HG02759 (cell line): Measurements from ENCODE around the gene OSBPL1A.
A peak's percentile ranks its signal among the peaks of the same experiment; 100 is the strongest.

Experiments
- ATAC-seq: cut with Tn5 transposase; IDR thresholded peaks from one replicate; pipeline ENCODE4 v1.9.1; 2021; ENCODE audit warnings: mild to moderate bottlenecking, moderate library complexity; ENCODE audit not compliant: unreplicated experiment

Gene OSBPL1A

GRCh38 chr18:24397694-24398368 is at the start of gene OSBPL1A:
TSS of gene OSBPL1A (minus strand) at chr18:24397824. CDS start at chr18:24377533, 20,291 bp downstream.
- ATAC-seq, result peak; percentile 93

GRCh38 chr18:24446953-24447538 is 49.4 kb upstream of the OSBPL1A start:
- no peak for ATAC-seq

- ATAC-seq, result peak; percentile 62
These were observed 48.8 kb upstream of the OSBPL1A start for GRCh38 chr18:24446453-24446852.

DNA sequence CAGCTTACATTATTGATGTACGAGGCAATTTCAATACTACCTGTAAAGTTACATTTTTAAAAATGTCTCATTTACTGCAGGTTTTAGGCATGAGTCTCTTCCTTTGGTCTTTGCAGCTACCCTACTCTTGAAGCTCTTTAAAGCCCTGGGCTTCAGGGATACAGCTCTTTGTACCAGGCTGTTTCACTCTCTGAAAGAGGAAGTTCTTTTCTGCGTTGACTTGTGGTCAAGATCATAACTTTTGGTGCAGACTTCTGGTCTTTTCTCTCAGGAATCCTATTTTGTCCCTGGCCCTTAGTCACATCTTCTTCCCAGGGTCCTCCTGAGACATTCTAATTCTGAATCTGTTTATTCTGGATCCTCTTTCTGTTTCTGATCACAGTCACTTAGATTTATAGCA is 46.2 kb upstream of the OSBPL1A start:
- peak; percentile 85 for ATAC-seq

GRCh38 chr18:24436939-24437338 is 39.3 kb upstream of the OSBPL1A start:
- ATAC-seq, result no peak

DNA sequence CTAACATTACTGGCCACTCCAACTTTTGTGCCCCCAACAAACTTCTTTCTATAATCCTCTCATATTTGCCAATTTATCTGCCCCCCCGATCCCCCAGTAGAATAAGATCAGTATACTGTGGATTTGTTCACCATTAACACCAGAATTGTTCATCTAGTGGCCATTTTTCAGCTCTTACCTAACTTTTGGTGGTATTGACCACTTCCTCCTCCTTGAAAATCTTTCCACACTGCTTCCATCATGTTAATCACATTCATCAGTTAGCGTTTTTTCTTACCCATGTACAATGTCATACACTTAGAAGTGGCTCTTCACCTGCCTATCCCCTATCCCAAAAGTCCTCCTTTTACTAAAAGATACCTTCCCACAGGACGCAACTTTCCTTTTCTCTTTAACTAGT is 35.0 kb upstream of the OSBPL1A start:
- no peak for ATAC-seq

GRCh38 chr18:24429188-24429587 is 31.6 kb upstream of the OSBPL1A start:
- no peak for ATAC-seq

DNA sequence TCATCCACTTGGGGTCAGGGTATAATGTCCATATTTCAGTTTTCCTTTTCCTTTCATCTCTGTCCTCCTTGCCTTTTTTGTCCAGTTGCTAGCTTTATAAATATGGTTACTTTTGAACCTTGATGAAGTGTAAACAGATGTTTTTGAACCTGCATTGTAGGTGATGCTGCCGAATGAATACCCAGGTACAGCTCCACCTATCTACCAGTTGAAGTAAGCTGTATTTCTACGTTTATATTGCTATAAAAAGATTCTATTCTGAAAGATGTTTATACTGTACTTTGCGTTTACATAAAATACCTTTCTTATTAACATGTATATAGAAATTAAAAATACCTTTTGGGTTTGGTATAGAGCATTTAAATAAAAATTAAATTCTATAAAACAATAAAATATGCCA is 31.1 kb upstream of the OSBPL1A start:
- no peak for ATAC-seq

DNA sequence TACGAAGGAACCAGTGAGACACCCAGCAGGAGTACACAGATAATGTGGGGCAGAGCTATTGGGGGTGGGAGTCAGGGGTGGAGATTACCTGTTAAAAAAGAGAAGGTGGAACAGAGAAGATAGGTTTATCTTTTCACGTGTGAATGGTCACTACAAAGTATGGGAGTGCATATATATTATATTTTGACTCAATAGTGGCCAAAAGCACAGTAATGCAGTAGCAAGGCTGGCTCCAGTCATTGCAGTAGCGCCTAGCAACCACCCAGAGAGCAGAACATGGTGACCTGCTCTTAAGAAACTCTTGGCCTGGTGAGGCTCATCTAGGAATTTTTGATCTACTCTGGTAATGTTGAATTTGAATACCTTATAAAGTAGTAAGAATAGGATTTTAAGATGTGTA is 29.9 kb upstream of the OSBPL1A start:
- no peak for ATAC-seq

- peak; percentile 96 for ATAC-seq
These were observed 29.0 kb upstream of the OSBPL1A start, which contains the start of gene IMPACT for GRCh38 chr18:24426398-24427294. TSS of gene IMPACT (plus strand) at chr18:24426670. CDS start at chr18:24426757, 87 bp downstream.

GRCh38 chr18:24426073-24426397 is 28.4 kb upstream of the OSBPL1A start:
- no peak for ATAC-seq

DNA sequence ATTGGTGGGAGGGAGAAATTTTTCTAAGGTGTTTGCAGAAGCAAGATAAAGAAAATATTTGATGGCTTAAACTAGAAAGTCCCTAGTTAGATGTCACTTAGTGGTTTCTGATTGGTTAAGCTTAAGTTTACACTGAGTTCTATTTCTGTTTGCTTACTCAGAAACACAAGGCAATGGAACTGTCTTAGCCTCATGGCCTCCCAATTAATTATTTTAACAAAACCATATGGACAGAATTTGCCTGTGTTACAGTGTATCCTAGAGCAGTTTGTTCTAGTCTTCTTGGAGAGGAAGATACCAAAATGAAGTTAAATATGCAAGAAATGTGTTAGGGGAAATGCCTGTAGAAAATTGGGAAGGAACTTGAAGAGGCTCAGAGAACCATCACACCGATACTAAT is 24.2 kb upstream of the OSBPL1A start:
- ATAC-seq, result no peak

- no peak for ATAC-seq
These were observed 22.9 kb upstream of the OSBPL1A start for GRCh38 chr18:24420551-24420950.

GRCh38 chr18:24417480-24417879 is 19.9 kb upstream of the OSBPL1A start:
- no peak for ATAC-seq

DNA sequence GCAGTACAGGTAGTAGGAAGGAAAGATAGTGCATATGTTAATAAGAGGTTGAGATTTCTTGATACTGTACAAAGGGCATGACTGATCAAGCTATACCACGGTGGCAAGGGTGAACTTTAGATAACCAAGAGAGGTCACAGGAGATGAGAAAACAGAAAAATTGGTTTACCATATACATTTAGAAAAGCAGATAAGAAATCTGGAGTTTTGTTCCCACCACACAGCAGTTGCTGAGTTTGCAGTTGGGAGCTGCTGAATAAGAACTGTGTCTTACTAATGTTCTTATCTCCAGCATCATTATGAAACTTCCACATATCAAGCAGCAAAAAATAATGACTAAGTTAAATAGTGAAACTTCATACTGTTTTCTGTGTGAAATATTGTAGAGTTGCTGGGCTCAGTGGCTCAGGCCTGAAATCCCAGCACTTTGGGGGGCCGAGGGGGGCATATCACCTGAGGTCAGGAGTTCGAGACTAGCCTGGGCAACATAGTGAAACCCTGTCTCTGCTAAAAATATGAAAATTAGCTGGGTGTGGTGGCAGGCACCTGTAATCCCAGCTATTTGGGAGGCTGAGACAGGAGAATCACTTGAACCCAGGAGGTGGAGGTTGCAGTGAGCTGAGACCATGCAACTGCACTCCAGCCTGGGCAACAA is 16.9 kb upstream of the OSBPL1A start:
- no peak for ATAC-seq

DNA sequence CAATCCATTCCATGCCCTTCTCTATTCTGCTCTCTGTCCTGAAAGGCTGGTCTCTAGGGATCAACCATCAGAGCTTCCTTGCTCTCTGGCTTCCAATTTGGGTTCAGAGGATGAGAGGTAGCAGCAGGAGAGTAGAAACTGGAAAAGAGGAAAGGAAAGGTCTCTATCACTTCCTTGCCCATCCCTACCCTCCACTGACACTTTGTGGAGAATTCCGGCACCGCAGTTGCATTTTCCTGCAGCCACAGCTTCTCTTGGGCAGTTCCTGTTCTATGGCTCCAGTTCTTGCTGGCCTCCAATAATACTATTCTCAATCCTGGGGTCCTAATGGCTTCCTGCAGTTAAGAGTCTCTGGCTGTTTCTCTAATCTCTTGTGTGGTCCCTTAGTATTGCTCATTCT is 15.5 kb upstream of the OSBPL1A start:
- ATAC-seq, result no peak

DNA sequence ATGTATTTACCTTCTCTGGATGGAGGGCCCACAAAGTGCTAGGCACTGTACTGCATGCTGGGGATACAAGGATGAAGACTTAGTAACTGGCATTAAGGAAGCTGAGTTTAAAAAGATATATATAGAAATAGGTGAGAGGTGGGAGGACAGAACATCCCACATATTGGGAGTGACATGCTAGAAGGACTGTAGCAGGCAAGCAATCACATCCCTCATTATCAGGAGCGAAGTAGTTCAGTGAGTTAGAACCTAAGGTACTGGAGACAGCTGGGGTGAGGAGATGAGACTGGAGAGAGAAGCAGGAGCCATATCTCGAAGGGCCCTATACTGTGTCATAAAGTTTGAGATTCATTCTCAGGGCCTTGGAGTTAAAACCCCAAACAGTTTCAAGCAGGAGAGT is 10.9 kb upstream of the OSBPL1A start:
- ATAC-seq, result no peak

DNA sequence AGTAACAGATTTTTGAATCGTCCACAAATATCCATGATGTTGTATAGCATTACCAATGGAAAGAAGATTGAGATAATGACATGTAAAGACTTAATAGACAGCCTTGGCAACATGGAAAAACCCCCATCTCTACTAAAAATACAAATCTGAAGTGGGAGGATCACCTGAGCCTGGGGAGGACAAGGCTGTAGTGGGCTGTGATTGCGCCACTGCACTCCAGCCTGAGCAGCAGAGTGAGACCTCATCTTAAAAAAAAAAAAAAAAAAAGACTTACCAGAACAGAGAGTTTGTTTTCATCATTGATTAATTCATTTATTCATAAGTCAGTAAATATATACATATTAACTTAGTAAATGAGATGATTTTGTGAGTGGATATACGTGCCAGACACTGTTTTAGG is 7.0 kb upstream of the OSBPL1A start:
- no peak for ATAC-seq

DNA sequence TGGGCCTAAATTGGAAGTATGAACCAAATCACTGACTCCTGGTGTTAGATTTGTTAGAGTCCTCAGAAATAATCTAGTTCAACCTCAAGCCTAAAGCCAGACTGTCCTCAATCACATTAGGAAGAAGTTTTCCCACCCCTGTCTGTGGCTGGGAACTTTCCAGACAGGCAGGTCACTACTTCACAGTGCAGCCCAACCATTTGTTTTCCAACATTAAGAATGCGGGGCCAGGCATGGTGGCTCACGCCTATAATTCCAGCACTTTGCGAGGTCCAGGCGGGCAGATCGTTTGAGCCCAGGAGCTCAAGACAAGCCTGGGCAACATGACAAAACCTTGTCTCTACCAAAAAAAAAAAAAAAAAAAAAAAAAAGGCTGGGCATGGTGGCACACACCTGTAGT is 5.5 kb upstream of the OSBPL1A start:
- no peak for ATAC-seq

DNA sequence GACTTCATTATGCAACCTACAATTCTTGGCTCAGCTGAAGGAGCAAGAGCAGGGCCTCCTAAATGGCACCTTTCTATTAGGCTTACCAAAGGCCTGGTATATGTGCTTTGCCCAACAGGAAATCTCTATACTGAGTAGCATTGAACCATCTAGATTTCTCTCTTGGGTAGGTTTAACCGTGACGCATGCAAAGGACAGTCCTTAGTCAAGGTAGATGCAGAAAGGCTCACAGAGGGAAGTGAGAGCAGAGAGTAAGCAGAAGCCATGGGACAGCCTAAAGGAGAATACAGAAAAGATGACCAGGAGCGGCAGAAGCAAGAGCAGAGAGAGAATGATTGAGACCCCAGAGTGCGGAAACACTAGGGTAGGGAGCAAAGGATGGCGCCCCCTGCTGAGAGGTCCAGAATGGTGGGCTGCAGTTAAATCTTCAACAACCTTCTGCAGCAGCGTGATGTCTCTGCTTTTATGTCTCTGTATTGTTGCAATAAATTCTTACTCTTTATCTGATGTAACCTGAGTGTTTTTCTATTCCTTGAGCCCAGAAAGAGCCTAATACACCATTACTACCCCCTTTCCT is 4.7 kb upstream of the OSBPL1A start:
- ATAC-seq, result no peak

GRCh38 chr18:24400587-24400986 is 3.0 kb upstream of the OSBPL1A start:
- no peak for ATAC-seq
